CD4-positive, alpha-beta T cell (primary cell): Measurements from ENCODE around the gene OPCML. TPM values are rescaled to one million over a fixed set of nuclear protein-coding genes. Genes with fewer than 3 reads are reported as not detected.

Experiments
- ATAC-seq: fragments of 200-7000 bp; cut with Tn5 transposase; one replicate; pipeline ENCODE4 v1.10.0; 2022; ENCODE audit warnings: mild to moderate bottlenecking; ENCODE audit not compliant: poor library complexity
- CTCF ChIA-PET: fragments of 350-600 bp; sonication (Branson Sonifier 250); formaldehyde crosslinking; loops from one replicate; lab custom pipeline; 2021; ENCODE audit warnings: antibody characterized with exemption, inconsistent platforms; lab: Charles Lee
- POLR2A ChIA-PET: fragments of 350-600 bp; sonication (Branson Sonifier 250); formaldehyde crosslinking; loops from one replicate; lab custom pipeline; 2021; ENCODE audit warnings: antibody characterized with exemption, inconsistent platforms; lab: Charles Lee
- DNase-seq, 14 experiments: peaks; one replicate each; pipeline ENCODE4 v3.0.0-alpha.2; 2013 to 2020; ENCODE audit warnings: mixed read lengths in 2 of 14
- H3K27ac ChIP-seq, 2 donors: one replicate each; pipeline versions ENCODE4 v1.5.1 to v1.7.0; 2013; ENCODE audit warnings: low read length in 2 of 2, low read depth in 1 of 2, mild to moderate bottlenecking in 1 of 2
- H3K27me3 ChIP-seq, 2 experiments: 1 replicate in 1 of 2; 2 replicates in 1 of 2; pipeline versions ENCODE4 v1.6.1 to v1.7.0; 2013; ENCODE audit warnings: low read length in 2 of 2, control low read depth in 1 of 2, mild to moderate bottlenecking in 1 of 2, moderate library complexity in 1 of 2; ENCODE audit not compliant: insufficient read depth in 2 of 2, control insufficient read depth in 1 of 2
- H3K36me3 ChIP-seq: one replicate; pipeline ENCODE4 v1.6.1; 2013; ENCODE audit warnings: low read length, control low read depth; ENCODE audit not compliant: insufficient read depth
- H3K4me1 ChIP-seq: one replicate; pipeline ENCODE4 v1.6.1; 2013; ENCODE audit warnings: low read length, control low read depth; ENCODE audit not compliant: insufficient read depth
- H3K4me3 ChIP-seq: one replicate; pipeline ENCODE4 v1.5.1; 2013; ENCODE audit warnings: mild to moderate bottlenecking, low read length, moderate library complexity
- H3K9me3 ChIP-seq, 2 experiments: 1 replicate in 1 of 2; 2 replicates in 1 of 2; pipeline versions ENCODE4 v1.6.1 to v1.7.0; 2013; ENCODE audit warnings: low read length in 2 of 2, mild to moderate bottlenecking in 2 of 2, control low read depth in 1 of 2, moderate library complexity in 1 of 2; ENCODE audit not compliant: control insufficient read depth in 1 of 2, insufficient read depth in 1 of 2
- H3K27ac Mint-ChIP-seq: one replicate; pipeline ENCODE4 v1.8.0; 2020; ENCODE audit warnings: mixed read lengths
- H3K27me3 Mint-ChIP-seq: one replicate; pipeline ENCODE4 v1.8.0; 2021; ENCODE audit warnings: mixed read lengths
- H3K36me3 Mint-ChIP-seq: one replicate; pipeline ENCODE4 v1.8.0; 2021; ENCODE audit warnings: low read depth, mixed read lengths
- H3K4me1 Mint-ChIP-seq: one replicate; pipeline ENCODE4 v1.8.0; 2021; ENCODE audit warnings: low read depth, mixed read lengths
- H3K4me3 Mint-ChIP-seq: one replicate; pipeline ENCODE4 v1.8.0; 2020; ENCODE audit warnings: mild to moderate bottlenecking, mixed read lengths
- H3K9me3 Mint-ChIP-seq: one replicate; pipeline ENCODE4 v1.8.0; 2020; ENCODE audit warnings: mixed read lengths
- intact Hi-C, 2 experiments: fragments of 100-400 bp; cut with DNase I in 1 of 2; cut with micrococcal nuclease in 1 of 2; formaldehyde crosslinking; loops; one replicate each; pipeline versions ENCODE4 v1.15.1 to v1.9.0; 2023 to 2025; cut with DNase I, micrococcal nuclease
- total RNA-seq, 174 experiments: library from RNA in 2 of 174; stranded (reverse) in 2 of 174; gene quantifications; one replicate each; pipeline ENCODE4 v1.2.3 and lab custom pipeline; 2021 to 2026
- TF ChIP-seq, protein P1 (sequence below): fragments of 200-600 bp; IDR thresholded peaks from one replicate; pipeline ENCODE4 v1.8.0; 2022; ENCODE audit warnings: antibody characterized with exemption, mild to moderate bottlenecking

Gene OPCML
- total RNA-seq, 2 experiments from 2014 or later, result not detected

DNA sequence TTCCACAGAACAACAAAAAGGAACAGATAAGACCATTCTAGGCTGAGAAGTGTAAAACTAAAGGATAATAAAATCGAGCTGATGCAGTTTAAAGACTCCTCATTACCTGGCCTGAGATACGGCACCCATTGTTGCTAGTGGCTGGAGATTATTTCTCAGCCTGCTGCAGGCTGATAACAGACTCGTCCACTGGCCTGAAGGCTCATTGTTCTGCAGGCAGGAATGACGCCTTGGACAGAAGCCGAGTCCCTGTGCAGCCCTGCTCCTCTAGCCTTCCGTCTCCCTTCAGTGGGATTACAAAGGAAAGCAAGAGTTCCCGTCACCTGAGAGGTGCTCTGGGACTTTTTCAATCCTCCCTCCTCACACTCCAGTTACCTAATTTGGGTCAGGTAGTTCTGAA is 1065.3 kb downstream of the OPCML start:
- Mint-ChIP-seq H3K4me3 (no peak overlapping the region), H3K36me3 (no peaks in the 10 kb centered on the region), H3K27me3 (no peaks in the 10 kb centered on the region), H3K27ac (no peak overlapping the region), H3K9me3 (no peaks in the 10 kb centered on the region), H3K4me1 (no peaks in the 10 kb centered on the region)
- H3K27ac ChIP-seq, result no peak overlapping the region
- H3K36me3 ChIP-seq, result no peaks in the 10 kb centered on the region
- DNase-seq, result no peak
- H3K4me3 ChIP-seq, result no peak overlapping the region
- H3K9me3 ChIP-seq, result no peaks in the 10 kb centered on the region
- POLR2A ChIA-PET, result no interaction called here
- ATAC-seq, result no peak
- no peaks in the 10 kb centered on the region for H3K27me3 ChIP-seq
- intact Hi-C loops, result no loop called here
- H3K4me1 ChIP-seq, result no peaks in the 10 kb centered on the region
- TF ChIP-seq, protein P1, sequence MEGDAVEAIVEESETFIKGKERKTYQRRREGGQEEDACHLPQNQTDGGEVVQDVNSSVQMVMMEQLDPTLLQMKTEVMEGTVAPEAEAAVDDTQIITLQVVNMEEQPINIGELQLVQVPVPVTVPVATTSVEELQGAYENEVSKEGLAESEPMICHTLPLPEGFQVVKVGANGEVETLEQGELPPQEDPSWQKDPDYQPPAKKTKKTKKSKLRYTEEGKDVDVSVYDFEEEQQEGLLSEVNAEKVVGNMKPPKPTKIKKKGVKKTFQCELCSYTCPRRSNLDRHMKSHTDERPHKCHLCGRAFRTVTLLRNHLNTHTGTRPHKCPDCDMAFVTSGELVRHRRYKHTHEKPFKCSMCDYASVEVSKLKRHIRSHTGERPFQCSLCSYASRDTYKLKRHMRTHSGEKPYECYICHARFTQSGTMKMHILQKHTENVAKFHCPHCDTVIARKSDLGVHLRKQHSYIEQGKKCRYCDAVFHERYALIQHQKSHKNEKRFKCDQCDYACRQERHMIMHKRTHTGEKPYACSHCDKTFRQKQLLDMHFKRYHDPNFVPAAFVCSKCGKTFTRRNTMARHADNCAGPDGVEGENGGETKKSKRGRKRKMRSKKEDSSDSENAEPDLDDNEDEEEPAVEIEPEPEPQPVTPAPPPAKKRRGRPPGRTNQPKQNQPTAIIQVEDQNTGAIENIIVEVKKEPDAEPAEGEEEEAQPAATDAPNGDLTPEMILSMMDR, result no peak
- CTCF ChIA-PET, result no interaction called here

DNA sequence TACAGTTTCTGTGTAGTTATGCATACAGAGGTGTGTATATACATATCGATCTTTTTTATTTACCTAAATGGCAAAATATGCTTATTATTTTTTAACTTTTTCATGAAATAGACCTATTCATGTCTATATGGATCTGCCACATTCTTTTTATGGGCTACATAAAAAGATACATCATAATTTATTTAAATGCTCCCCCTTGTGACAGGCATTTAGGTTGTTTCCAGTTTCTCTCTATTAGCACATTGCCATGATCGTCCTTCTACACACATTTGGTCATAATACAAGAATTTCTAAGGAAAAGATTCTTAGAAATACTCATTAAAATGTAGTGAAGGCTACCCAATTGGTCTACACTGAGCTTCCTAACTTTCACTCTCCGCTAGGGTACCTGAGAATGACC is 1067.4 kb downstream of the OPCML start:
- DNase-seq (no peak), ATAC-seq (no peak)
- H3K4me1 ChIP-seq, result no peaks in the 10 kb centered on the region
- no peaks in the 10 kb centered on the region for H3K36me3 ChIP-seq
- no peaks in the 10 kb centered on the region for H3K27me3 ChIP-seq
- Mint-ChIP-seq H3K4me1 (no peaks in the 10 kb centered on the region), H3K27ac (no peak overlapping the region), H3K36me3 (no peaks in the 10 kb centered on the region), H3K27me3 (no peaks in the 10 kb centered on the region), H3K4me3 (no peak overlapping the region), H3K9me3 (peaks cover 6% of the 10 kb centered on the region)
- ChIA-PET CTCF (no interaction called here), POLR2A (no interaction called here)
- intact Hi-C loops, result no loop called here
- peaks cover 0 to 3% of the 10 kb centered on the region in 2 experiments for H3K9me3 ChIP-seq
- TF ChIP-seq, protein P1, result no peak
- H3K27ac ChIP-seq, result no peak overlapping the region
- no peak overlapping the region for H3K4me3 ChIP-seq

DNA sequence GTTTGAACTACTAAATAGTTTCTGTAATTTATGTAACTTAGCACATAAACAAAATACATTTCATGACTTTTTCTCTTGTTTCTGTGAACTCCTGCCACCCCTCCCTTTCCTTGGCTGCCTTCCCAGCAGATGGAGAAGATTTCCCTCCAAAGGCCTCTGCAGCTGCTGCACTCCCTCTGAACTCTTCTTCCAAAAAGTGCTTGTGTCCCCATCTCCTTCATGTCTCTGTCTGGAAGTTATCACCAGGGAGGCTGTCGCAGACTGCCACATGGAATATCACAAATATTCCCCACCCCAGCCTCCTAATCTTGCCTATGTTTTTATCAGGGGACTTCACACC is 1068.3 kb downstream of the OPCML start:
- no peak overlapping the region for H3K4me3 Mint-ChIP-seq
- intact Hi-C loops, result no loop called here
- no peaks in the 10 kb centered on the region for H3K4me1 ChIP-seq
- TF ChIP-seq, protein P1, result no peak
- H3K27ac ChIP-seq, result no peak overlapping the region
- no peaks in the 10 kb centered on the region for H3K4me1 Mint-ChIP-seq
- no peak overlapping the region for H3K27ac Mint-ChIP-seq
- DNase-seq (no peak), ATAC-seq (no peak)
- ChIA-PET CTCF (no interaction called here), POLR2A (no interaction called here)
- H3K4me3 ChIP-seq, result no peak overlapping the region
- H3K9me3 ChIP-seq, result peaks cover 0 to 3% of the 10 kb centered on the region in 2 experiments
- no peaks in the 10 kb centered on the region for H3K27me3 Mint-ChIP-seq
- H3K36me3 Mint-ChIP-seq, result no peaks in the 10 kb centered on the region
- H3K27me3 ChIP-seq, result no peaks in the 10 kb centered on the region
- no peaks in the 10 kb centered on the region for H3K36me3 ChIP-seq
- peaks cover 6% of the 10 kb centered on the region for H3K9me3 Mint-ChIP-seq
